CD4-positive, alpha-beta T cell treated with Interleukin-4 for 4 hours (primary cell): ENCODE data around the gene EXOC1L.
"Not testable (repeated sequence)": the region's sequence is repeated elsewhere in the genome, so short reads cannot be mapped to it uniquely, and the experiment has no call there.

Source experiments
- DNase-seq: peaks from one replicate; pipeline ENCODE4 v3.0.0-alpha.2; 2020

EXOC1L gene

GRCh38 chr4:55838952-55839351 lies 19.4 kb downstream of the EXOC1L start:
- no peak for DNase-seq

- no peak for DNase-seq
Observed at GRCh38 chr4:55840956-55841355, 21.4 kb downstream of the EXOC1L start.

- DNase-seq, result not testable (repeated sequence)
Observed at GRCh38 chr4:55841373-55842239, 22.0 kb downstream of the EXOC1L start.

GRCh38 chr4:55842312-55842711 lies 22.7 kb downstream of the EXOC1L start:
- not testable (repeated sequence) for DNase-seq

DNA sequence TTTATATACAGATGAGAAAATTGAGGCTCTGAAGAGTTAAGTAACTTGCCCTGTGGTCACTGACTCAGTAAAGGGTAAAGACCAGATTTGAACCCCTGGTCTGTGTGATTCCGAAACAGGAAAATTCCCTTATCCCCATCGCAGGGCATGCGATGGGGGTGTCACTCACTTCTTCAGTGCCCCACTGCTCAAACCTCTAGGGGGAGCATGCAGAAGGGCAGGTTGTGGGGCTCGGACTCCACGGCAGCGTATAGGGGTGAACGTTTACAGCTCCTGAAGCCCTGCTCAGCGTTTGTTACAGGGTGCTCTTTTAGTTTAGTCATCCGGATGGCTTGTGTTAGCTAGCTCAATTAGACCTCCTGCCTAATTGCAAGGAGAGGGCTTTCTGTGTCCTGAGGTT lies 30.1 kb downstream of the EXOC1L start:
- DNase-seq, result no peak

GRCh38 chr4:55851885-55852284 lies 32.3 kb downstream of the EXOC1L start:
- DNase-seq, result peak; percentile 34

DNA sequence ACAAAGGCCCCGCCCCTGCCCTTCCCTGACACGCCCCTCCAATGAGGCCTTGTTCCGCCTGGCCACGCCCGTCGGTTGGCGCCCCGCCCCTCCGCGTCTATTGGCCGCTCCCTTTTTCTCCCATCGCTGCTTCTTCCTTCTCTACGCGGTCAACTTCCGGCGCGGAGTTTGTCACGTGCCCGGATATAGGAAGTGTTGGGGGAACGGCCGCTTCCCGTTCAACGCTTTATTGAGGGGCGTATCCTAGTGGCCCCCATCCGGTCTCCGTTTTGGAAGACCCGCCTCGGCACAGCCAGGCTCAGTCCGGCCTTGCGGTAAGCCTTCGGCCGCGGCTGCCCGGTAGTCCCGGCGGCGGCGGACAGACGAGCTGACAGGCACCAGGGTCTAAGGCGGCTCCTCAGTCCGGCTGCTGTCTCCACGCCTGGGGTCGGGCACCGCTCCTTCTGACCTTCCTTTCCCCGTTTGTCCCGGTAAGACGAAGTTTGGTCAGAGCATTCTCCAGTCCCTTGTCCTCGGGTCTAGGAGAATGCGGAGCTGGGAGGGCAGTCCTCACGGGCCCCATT lies 34.0 kb downstream of the EXOC1L start, which contains the start of gene EXOC1:
TSS of gene EXOC1 (plus strand) at position 165 of the 563 bp plus-strand sequence. CDS start 4,676 bp downstream, outside the sequence.
- DNase-seq, result peak; percentile 94

DNA sequence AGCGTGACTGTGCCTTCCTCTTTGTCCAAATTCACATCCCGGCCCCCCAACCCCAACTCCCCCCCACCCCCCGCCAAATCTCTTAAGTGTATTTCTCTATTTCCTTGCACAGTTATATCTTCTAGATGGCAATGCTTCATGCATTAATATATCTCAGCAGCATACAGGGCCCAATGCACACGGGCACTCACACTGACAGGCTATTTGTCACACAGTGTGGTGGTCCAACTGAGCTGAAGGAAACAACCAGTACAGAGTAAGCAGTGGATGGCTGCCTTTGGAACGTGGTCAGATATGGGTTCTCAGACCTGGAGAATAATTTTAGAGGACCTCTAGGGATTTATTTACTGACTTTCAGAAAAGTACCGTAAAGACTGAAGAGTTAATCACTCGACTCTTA lies 34.5 kb downstream of the EXOC1L start:
- DNase-seq, result no peak

GRCh38 chr4:55857586-55857985 lies 38.0 kb downstream of the EXOC1L start:
- DNase-seq, result no peak

DNA sequence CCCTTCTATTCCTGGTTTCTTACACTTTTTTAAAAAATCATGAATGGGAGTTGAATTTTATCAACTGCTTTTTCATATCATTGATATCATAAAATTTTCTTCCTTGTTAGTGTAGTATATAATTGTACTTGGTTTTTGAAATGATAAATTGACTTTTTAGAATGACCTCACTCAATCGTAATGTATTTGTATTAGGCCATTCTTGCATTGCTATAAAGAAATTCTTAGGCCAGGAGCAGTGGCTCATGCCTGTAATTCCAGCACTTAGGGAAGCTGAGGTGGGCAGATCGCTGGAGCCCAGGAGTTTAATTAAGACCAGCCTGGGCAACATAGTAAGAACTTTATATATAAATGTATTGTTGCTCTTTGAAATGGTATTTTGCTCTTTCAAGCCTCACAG lies 40.1 kb downstream of the EXOC1L start:
- DNase-seq, result no peak

GRCh38 chr4:55864577-55865223 lies 45.1 kb downstream of the EXOC1L start:
- no peak for DNase-seq

DNA sequence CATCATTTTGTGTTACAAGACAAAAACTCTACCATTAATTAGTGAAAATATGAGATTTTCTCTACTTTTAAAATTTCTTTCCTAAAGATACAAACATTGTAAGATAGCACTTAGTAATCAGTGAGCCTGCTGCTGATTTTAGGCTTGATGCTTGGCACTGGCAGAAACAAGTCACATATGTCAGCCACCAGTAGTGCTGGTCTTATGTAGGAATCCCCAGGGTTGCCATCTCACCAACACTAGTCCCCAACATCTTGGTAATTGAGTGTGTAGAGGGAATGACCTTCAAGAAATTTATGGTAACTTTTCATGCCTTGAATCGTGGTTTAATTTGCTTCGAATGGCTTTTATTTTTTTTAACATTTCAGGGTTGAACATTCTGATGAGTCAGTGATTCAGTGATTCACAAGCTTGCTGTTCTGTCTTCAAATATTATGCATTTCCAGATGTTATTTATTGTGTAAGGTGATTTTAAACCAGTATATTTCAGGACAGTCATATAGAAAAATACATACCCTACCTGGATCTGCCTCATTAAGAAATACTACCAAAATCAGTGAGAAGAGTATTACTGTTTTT lies 45.7 kb downstream of the EXOC1L start:
- peak; percentile 26 for DNase-seq

DNA sequence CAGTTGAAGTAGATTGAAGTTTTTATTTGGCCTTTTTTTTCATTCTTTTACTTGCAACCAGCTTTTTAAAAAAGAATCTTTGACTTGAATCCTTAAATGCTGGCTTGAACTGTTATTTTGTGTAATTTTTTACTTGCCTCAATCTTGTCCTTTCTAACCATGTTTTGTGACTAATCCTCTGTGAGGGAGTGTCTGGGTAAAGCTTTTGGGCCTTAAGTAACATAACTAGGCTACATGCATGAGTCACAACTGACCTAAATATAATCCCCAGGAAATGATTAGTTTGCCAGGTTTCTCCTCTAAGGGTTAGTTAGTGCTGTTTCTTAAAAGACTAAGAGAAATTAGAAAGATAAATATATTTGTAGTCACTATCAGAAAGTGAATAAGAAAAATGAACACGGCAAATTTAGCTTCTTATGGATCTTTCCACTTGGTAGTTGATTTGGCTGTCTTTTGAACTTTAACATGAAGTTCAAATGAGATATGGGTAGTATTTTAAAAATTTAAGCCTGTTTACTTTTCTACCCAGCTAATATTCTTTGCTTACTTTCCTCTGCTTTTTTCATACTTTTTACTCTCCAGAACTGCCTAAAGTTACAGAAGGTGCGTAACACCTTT lies 46.8 kb downstream of the EXOC1L start:
- peak; percentile 70 for DNase-seq

DNA sequence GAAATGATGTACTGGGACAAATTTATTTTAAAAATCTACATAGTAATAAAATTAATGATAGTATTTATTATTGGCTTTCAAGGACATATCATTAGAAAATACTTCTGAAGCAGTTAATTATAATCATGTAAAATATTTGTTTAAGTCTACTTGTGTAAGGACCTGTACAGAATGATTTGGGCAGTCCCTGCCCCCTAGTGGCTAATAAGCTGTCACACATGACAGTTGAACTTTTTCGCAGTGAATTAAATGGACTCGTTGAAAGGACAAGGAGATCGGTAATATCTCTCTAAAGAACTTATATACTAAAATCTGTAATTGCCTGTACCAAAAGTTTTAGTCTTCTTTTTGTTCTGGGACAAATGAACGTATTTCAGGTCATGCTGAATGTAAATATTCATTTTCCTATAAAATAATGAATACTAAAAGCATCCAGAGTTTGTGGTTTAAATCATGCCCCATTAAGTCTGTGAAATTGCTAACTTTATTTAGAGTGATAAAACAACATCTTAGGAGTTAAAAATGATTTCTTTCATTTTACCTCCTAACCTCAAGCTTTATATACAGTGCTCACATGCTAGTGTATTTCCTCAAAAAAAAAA lies 47.5 kb downstream of the EXOC1L start:
- DNase-seq, result peak; percentile 69

GRCh38 chr4:55868581-55869090 lies 49.0 kb downstream of the EXOC1L start:
- DNase-seq, result no peak

GRCh38 chr4:55871299-55871800 lies 51.8 kb downstream of the EXOC1L start:
- DNase-seq, result no peak

DNA sequence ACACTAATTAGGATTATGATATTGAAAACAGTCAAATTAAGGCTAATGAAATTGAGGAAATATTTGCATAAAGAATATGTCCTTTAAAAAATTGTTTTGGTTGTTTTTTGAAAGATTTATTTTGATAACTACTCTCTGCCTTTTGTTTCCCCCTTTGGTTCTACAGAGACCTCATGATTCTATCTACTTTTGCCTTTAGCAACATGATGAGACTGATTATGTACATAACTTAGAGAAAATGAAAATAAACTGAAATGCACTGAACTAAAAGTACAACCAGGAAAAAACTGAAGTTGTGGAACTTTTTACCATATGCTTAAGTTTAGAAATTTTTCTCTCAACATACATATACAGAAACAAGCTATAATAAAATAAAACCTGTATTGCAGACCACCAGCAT lies 55.2 kb downstream of the EXOC1L start:
- no peak for DNase-seq

DNA sequence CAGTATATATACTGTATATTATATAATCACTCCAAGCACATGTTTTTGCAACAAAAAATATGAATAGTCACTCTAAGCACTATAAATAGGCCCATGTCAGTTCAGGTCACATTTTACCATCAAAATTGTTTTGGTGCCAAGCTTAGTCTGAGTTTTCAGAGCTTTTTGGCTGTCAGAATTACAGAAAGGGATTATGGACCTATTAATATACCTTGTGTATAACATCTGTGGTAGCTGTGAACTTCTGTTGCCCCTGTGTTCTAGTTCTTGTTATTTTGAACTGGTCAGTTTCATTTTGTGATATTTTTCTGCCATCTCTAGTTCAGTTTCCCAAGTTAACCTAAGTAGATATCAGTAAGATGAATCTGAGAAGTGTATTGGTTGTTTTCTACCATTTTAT lies 56.8 kb downstream of the EXOC1L start:
- no peak for DNase-seq

DNA sequence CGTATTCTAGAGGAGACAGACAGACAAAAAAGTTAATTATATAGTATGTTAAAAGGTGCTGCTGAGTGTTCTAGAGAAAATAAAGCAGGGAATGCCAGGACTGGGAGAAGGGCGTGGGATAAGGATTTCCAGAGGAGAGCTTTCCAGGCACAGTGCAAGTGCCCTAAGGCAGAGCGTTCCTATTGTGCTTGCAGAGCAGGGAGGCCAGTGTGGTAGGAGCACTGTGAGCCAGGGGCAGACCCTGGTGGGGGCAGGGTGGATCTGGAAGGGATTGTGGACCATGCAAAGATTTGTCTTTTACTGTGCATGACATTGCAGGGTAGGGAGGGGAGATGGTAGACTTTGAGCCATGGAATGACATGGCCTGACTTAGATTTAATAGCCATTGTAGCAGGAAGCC lies 59.6 kb downstream of the EXOC1L start:
- no peak for DNase-seq

- no peak for DNase-seq
Observed at GRCh38 chr4:55880652-55881280, 61.2 kb downstream of the EXOC1L start.

GRCh38 chr4:55884093-55884850 lies 64.7 kb downstream of the EXOC1L start:
- no peak for DNase-seq
